HG03469 (cell line): ENCODE measurements around the gene BLACAT1.

Source experiments
- ATAC-seq: cut with Tn5 transposase; IDR thresholded peaks from one replicate; pipeline ENCODE4 v1.9.1; 2021; ENCODE audit warnings: mild to moderate bottlenecking, moderate library complexity, moderate number of reproducible peaks; ENCODE audit not compliant: unreplicated experiment

Gene BLACAT1

DNA sequence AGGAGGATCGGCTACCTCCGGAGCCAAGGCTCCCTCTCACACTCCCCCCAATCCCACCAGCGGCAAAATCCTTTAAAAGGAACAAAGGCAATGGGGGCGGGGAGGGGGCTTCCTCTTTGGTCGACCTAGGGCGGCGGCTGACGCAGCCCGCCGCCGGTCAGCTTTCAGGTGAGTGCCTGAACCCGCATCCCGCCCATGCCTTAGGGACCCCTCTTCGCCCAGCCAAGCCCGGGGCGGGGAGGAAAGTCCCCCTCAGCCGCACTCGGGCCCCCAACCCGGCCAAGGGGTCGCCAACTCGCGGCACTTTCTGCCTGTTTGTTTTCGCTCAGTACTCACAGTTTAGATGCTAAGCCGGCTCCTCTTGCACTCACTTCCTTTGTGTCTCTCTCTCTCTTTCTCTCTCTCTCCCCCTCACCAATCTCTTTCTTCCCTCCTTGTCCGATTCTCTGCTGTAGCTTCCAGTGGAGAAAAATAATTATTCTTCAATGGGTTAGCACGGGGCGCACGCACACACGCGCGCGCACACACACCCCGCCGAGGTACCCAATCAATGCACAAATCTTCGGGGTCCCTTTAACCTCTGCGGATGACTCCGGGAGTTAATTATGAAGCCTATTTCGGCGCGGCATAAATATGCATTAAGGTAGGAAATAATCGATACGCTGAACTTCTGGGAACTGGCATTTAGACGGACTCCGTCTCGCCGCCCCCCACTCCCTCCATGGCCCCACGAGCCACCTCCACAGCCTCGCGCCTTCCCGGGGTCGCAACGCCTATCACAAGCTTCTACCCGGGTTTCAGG is at the start of gene BLACAT1:
Gene BLACAT1, minus strand, starts transcription at position 465 of the 802 bp plus-strand sequence.
- no peak for ATAC-seq

- ATAC-seq: no peak
Measured at GRCh38 chr1:205505076-205505729, 49.4 kb upstream of the BLACAT1 start.

DNA sequence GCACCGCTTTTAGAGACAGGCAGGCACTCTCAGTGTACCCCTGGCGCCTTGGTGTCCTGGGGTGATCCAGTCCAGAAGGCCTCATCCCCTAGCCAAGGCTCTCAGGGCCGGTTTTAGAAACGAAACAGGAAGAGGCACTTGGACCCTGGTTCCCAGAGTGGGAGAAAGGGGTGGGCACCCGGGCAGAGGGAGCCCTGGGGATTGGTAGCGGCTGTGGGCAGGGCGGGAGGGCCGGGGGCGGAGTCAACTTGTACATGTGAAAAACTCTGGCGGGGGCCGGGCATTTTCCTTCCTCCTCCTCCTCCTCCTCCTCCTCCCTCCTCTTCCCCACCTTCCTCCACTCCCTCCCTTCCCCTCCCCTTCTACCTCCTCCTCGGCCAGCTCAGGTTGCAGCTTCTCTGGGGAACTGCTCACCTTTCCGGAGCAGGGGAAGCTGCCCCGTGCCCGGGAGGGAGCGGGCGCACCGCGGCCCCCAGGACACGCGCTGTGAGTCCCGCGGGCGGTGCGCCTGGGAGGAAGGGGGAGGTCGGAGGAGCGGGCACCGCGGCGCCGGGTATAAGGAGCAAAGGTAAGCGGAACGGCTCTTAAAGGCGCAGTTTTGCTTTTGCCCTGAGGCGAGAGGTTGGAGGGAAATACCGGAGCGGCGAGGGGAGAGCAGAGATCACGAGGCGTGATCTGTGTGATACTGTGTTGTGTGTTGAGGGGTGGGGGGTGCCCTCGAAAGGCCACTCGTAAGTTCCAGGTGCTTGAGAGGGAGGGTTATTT is 48.6 kb upstream of the BLACAT1 start, which contains the start of gene CDK18:
Gene CDK18, plus strand, starts transcription at position 359 of the 765 bp plus-strand sequence. CDS start 18,499 bp downstream, outside the sequence.
- ATAC-seq: no peak

- no peak for ATAC-seq
Measured at GRCh38 chr1:205502992-205503391, 47.1 kb upstream of the BLACAT1 start.

DNA sequence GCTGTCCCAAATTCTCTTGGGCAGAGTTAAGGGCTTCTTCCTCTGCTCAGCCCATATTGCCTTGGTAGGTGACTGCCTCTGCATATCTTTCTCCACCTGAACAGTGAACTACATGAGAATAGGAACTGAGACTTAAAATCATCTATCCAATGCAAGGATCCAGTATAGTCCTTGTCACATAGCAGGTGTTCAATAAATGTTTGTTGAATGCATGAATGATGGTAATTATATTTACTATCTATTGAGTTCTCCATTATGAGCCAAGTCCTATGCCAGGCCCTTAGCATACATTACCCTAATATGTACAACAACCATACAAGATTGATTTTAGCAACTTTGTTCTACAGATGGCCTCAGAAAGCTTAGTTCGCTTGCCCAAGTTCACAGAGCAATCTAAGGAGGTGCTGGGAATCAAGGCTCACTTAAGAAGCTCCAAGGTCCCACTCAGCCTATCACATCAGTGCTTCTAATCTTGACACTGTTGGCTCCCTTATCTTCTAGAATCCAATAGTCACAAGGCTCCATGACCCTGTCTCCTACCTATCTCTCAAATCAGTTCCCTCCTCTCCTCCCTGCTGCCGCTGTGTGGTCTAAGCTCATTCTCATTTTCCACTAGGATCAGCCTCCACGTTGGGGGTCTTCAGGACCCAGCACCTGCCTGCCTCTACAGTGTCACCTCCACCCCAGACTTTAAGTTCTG is 46.4 kb upstream of the BLACAT1 start:
- ATAC-seq: no peak

GRCh38 chr1:205500240-205501233 is 44.7 kb upstream of the BLACAT1 start:
- no peak for ATAC-seq

- no peak for ATAC-seq
Measured at GRCh38 chr1:205499789-205500188, 43.9 kb upstream of the BLACAT1 start.

DNA sequence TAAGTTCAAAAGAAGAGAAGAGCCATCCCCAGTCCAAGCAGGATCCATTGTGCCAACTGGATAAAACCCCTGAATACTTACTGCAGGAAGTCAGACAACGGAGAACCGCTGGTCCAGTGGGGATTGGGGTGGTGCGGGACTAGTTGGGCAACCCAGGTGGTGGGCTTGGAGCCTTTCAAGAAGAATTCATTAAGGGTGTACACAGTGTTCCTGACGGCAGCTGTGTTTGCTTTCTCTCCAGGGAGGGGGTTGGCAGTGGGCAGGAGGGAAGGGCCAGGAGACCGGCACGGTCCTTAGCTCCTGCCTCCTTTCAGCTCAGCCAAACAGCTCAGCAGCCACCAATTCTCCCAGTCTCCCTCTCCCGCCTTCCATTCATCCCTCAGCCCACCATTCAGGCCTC is 41.5 kb upstream of the BLACAT1 start:
- ATAC-seq: no peak

DNA sequence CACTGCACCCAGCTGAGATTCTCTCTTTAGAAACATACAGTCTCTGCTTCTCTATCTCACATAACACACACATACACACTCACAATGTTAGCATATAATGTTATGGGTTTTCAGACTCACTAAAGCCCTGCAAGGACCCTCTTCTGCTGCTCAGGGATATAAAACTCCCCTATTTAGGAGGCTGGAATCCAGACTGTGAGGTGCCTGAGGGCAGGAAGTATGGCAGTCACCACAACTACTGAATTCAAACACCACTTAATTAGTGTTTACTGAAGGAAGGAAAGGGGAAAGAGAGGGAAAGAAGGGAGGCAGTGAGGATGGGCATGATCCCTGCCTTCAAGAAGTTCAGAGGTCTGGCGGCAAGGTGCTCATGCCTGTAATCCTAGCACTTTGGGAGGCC is 40.8 kb upstream of the BLACAT1 start:
- no peak for ATAC-seq

DNA sequence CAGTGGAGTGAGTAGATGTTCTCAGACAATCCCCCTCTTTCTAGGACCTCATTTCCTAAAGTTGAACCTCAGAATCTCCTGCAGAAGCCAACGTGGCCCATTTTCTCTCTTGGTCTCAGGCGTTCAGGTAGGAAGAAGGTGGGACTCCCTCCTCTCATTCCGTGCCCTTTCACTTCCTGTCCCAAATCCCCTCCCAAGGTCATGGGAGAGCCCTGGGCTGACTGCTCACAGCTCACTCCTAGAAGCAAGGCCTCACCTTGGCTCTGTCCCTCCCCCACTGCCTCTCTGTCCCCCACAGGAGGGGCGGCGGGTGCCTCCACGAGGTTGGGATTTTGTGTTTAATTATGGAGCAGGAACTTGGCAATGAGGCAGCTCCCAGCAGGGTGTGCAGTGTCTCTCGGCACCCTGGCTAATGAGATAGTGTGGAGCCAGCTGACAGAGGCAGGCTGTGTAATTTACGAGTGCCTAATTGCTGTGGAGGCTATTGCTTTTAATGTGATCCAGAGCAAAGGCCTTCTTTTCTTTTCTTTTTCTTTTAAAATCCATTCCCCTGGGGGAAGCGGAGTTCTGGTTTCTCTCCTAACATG is 39.5 kb upstream of the BLACAT1 start:
- no peak for ATAC-seq

DNA sequence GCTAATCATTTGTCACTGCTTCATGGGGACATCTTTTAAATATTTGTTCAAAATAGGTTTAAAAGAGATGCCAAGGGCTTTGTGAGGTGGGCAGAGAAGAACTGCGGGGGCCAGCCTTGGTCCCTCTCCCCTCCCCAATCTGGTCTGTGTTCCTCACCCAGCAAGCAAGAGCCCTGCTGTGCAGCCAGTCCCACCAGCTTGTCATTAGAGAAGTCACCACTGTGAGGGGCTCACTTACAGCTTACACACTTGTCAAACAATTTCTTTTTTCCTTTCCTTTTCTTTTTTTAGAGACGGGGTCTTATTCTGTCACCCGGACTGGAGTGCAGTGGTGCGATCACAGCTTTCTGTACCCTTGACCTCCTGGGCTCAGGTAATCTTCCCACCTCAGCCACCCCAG is 38.3 kb upstream of the BLACAT1 start:
- no peak for ATAC-seq

DNA sequence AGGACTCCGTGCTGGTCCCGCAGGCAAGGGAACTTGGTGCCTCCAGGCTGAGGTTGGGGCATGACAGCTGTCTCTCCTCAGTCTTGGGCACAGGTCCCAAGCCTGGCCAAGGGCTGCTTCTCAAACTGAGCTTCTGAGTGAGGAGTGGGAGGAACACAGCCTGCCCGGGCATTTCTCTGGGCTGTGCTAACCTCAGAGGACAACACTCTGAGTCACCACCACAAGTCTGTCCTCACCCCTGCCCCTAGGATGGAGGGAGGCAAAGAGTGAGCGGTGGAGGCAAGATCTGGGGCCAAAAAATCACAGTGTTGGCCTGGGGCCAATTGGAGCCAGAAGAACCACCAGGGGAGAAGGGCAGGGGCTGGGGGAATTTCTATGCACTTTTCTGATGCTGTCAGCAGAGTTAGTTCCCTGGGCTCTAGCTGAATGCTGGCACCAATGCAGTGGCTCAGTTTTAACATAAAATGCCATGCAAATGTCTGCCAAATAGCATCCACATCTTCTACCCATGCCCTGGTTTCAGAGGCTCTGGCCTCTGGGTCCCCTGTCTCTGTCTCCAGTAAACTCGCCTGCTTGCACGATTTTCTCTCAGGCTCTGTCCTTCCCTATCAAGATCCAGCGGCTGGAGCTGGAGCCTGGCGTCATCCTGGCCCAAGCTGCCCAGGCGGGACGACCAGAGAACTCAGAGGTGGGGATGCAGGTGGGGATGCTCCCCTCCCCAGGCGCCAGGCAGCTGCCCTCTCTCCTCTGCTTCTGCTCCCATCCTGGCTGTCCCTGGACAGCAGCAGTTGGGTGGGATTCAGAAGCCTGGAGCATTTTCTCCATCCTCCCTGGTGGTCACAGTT is 37.6 kb upstream of the BLACAT1 start:
- no peak for ATAC-seq

- no peak for ATAC-seq
Measured at GRCh38 chr1:205492774-205493173, 36.9 kb upstream of the BLACAT1 start.

GRCh38 chr1:205492201-205492667 is 36.4 kb upstream of the BLACAT1 start:
- ATAC-seq: no peak

- ATAC-seq: no peak
Measured at GRCh38 chr1:205491794-205492193, 35.9 kb upstream of the BLACAT1 start.

DNA sequence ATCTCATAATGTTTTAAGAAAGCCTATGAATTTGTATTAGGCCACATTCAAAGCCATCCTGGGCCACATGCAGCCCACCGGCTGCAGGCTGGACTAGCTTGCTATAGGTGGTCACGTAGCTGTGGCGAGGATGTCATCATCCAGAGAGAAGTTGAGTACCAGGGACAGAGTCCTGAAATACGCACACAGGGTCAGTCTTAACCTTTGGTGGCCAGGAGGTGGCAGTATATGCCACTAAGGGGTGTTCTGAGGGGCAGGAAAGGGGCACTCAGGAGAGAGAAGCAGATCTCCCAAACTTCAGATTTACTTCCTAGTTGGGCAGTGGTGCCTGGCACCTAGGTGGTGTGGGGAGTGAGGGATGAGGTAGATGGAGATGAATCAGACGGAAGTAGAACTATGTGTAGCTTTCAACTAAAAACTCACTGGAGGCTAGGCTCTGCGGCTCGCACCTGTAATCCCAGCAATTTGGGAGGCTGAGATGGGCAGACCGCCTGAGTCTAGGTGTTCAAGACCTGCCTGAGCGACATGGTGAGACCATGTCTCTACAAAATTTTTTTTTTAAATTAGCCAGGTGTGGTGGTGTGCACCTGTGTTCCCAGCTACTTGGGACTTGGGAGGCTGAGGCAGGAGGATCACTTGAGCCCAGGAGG is 32.4 kb upstream of the BLACAT1 start:
- ATAC-seq: no peak

- no peak for ATAC-seq
Measured at GRCh38 chr1:205486258-205486657, 30.4 kb upstream of the BLACAT1 start.
